Osteoblast (primary cell): ENCODE results near the gene MAGT1. TPM values are rescaled to one million over a fixed set of nuclear protein-coding genes. Genes with fewer than 3 reads are reported as not detected.
"Not testable (repeated sequence)": the region's sequence is repeated elsewhere in the genome, so short reads cannot be mapped to it uniquely, and the experiment has no call there.

ENCODE experiments used
- DNase-seq: peaks from one replicate; pipeline ENCODE4 v3.0.0; 2011; ENCODE audit warnings: low spot score, mixed read lengths; ENCODE audit not compliant: insufficient read length; ENCODE audit errors: missing footprints
- H2AFZ ChIP-seq: 2 replicates; pipeline ENCODE4 v1.6.0; 2011; ENCODE audit warnings: mild to moderate bottlenecking, low read length
- H3K27ac ChIP-seq: 2 replicates; pipeline ENCODE4 v1.5.1; 2011; ENCODE audit warnings: mild to moderate bottlenecking, low read depth, low read length, moderate library complexity
- H3K27me3 ChIP-seq: 2 replicates; pipeline ENCODE4 v1.6.0; 2012; ENCODE audit warnings: mild to moderate bottlenecking, control low read depth, inconsistent platforms, low read length, moderate library complexity; ENCODE audit not compliant: insufficient read depth
- H3K36me3 ChIP-seq: 2 replicates; pipeline ENCODE4 v1.5.1; 2011; ENCODE audit warnings: mild to moderate bottlenecking, low read length, control low read depth, moderate library complexity; ENCODE audit not compliant: insufficient read depth
- H3K4me1 ChIP-seq: 2 replicates; pipeline ENCODE4 v1.5.1; 2011; ENCODE audit warnings: mild to moderate bottlenecking, low read length, control low read depth, moderate library complexity; ENCODE audit not compliant: insufficient read depth
- H3K4me2 ChIP-seq: 2 replicates; pipeline ENCODE4 v1.6.0; 2011; ENCODE audit warnings: mild to moderate bottlenecking, low read length; ENCODE audit not compliant: insufficient read depth
- H3K4me3 ChIP-seq: fragments of 200-600 bp; sonication (generic); 3 replicates; pipeline ENCODE4 v1.5.1; 2012; ENCODE audit warnings: mild to moderate bottlenecking, low read length, inconsistent platforms; ENCODE audit not compliant: insufficient read depth
- H3K79me2 ChIP-seq: 2 replicates; pipeline ENCODE4 v1.6.0; 2012; ENCODE audit warnings: mild to moderate bottlenecking, low read length, control low read depth, inconsistent platforms; ENCODE audit not compliant: insufficient read depth
- H3K9me3 ChIP-seq: 2 replicates; pipeline ENCODE4 v1.5.1; 2011; ENCODE audit warnings: low read depth, low read length, control low read depth
- H4K20me1 ChIP-seq: 2 replicates; pipeline ENCODE4 v1.6.0; 2012; ENCODE audit warnings: mild to moderate bottlenecking, low read length, control low read depth; ENCODE audit not compliant: insufficient read depth
- CTCF ChIP-seq: IDR thresholded peaks from 2 replicates; pipeline ENCODE4 v1.5.1; 2011; ENCODE audit warnings: mild to moderate bottlenecking, low read depth, low read length, moderate library complexity; ENCODE audit errors: extremely low read depth
- total RNA-seq: library from RNA; depleted of rRNA; stranded (reverse); fragments of >200 nt; gene quantifications from 2 replicates; pipeline ENCODE4 v1.2.3, GENCODE V29; 2012

Gene MAGT1
- 59.7 and 66.9 TPM in 2 replicates for total RNA-seq

- DNase-seq, result peak; percentile 89
- H3K79me2 ChIP-seq, result peaks cover 44% of the 10 kb centered on the region
Measured at GRCh38 chrX:77894921-77895886, at the start of gene MAGT1. Gene MAGT1, minus strand, starts transcription at chrX:77895435. Its CDS starts 25 bp downstream, at chrX:77895410.

DNA sequence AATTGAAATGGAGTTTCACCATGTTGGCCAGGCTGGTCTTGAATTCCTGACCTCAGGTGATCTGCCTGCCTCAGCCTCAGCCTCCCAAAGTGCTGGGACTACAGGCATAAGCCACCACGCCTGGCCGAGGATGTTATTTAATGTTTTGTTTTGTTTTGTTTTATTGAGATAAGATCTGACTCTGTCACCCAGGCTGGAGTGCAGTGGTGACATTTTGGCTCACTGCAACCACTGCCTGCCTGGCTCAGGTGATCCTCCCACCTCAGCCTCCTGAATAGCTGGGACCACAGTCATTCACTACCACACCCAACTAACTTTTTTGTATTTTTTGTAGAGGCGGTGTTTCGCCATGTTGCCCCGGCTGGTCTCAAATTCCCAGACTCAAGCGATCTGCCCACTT is 49.8 kb upstream of the MAGT1 start:
- H4K20me1 ChIP-seq, H3K27ac ChIP-seq, H3K4me3 ChIP-seq, H3K9me3 ChIP-seq, H2AFZ ChIP-seq, H3K4me2 ChIP-seq, H3K27me3 ChIP-seq, H3K79me2 ChIP-seq, H3K36me3 ChIP-seq, DNase-seq, H3K4me1 ChIP-seq: not testable (repeated sequence)

More at GRCh38 chrX:77894921-77895886, at the start of gene MAGT1:
- TF ChIP-seq CTCF, result no peak
- Histone ChIP-seq H4K20me1 (peaks cover 2% of the 10 kb centered on the region), H3K27me3 (no peaks in the 10 kb centered on the region), H3K4me1 (peaks cover 4% of the 10 kb centered on the region), H3K36me3 (no peaks in the 10 kb centered on the region), H3K4me3 (peak within 1 kb of the TSS; percentile 89), H3K27ac (peak within 1 kb of the TSS; percentile 96), H2AFZ (peak within 1 kb of the TSS; percentile 84), H3K9me3 (no peaks in the 10 kb centered on the region), H3K4me2 (peak within 1 kb of the TSS; percentile 83)

DNA sequence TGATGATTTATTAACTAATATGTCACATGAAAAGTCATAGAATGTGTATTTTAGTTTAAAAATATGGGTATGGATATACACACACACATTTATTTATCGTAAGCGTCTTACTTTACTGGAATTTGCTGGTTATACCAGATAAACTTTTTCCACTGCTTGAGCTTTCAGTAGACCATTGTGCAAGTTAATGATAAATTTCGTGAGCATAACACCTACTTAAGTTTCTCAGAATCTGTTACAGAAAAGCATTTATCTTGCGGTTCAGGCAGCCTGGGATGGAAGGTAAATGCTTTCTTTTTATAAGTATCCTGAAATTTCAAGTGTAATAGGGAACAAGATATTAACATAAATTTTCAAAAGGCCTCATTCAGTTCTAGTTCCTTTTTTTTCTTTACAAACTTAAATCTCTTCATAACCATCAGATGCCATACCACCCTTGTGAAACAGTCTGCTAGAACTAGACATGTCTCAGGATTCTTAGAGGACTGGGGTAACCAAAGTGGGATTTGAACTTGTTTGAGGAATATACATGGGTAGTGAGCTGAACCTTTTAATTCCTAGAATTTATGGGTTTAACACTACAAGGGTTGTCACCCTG is 42.9 kb upstream of the MAGT1 start:
- Histone ChIP-seq H3K79me2 (no peaks in the 10 kb centered on the region), H3K9me3 (no peaks in the 10 kb centered on the region), H4K20me1 (no peaks in the 10 kb centered on the region), H3K27me3 (no peaks in the 10 kb centered on the region), H3K36me3 (no peaks in the 10 kb centered on the region), H3K4me3 (no peak overlapping the region), H2AFZ (no peak overlapping the region), H3K4me2 (no peak overlapping the region), H3K4me1 (no peaks in the 10 kb centered on the region), H3K27ac (no peak overlapping the region)
- DNase-seq, result no peak
- no peak for TF ChIP-seq CTCF

DNA sequence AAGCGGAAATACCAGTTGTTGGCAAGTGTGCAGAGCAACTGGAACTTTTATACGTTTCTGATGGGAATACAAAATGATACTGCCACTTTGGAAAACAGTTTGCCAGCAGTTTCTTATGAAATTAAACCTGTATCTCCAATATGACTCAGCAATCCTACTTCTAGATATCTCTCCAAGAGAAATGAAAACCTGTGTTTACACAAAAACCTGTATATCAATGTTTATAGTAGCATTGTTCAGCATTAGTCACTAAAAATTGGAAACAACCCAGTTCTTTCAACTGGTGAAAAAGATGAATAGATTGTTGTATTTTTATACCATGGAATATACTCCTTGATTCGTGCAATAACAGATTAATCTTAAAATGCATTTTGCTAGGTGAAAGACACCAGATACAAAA is 42.1 kb upstream of the MAGT1 start:
- Histone ChIP-seq H3K36me3 (no peaks in the 10 kb centered on the region), H3K27me3 (no peaks in the 10 kb centered on the region), H3K4me3 (no peak overlapping the region), H3K4me2 (no peak overlapping the region), H4K20me1 (no peaks in the 10 kb centered on the region), H2AFZ (no peak overlapping the region), H3K79me2 (no peaks in the 10 kb centered on the region), H3K27ac (no peak overlapping the region), H3K4me1 (no peaks in the 10 kb centered on the region), H3K9me3 (no peaks in the 10 kb centered on the region)
- DNase-seq, result no peak
- TF ChIP-seq CTCF, result no peak
